Astrocyte of the cerebellum (primary cell): ENCODE results near the gene ATRIP.
"Not testable (repeated sequence)": the region's sequence is repeated elsewhere in the genome, so short reads cannot be mapped to it uniquely, and the experiment has no call there.

Source experiments
- DNase-seq: peaks from one replicate; pipeline ENCODE4 v3.0.0-alpha.2; 2011; ENCODE audit warnings: low read depth
- H3K4me3 ChIP-seq: 2 replicates; pipeline ENCODE4 v1.5.1; 2011; ENCODE audit warnings: mild to moderate bottlenecking, low read depth, low read length, moderate library complexity
- in situ Hi-C: cut with HindIII; loops from 2 replicates; pipeline ENCODE4 v1.10.0; 2017; ENCODE audit warnings: low sequenced_read_pairs
- TF ChIP-seq, protein P1 (sequence below): IDR thresholded peaks from 2 replicates; pipeline ENCODE4 v1.5.1; 2012; ENCODE audit warnings: low read length, low read depth, moderate library complexity, mild to moderate bottlenecking; ENCODE audit errors: missing control alignments

The ATRIP gene

DNA sequence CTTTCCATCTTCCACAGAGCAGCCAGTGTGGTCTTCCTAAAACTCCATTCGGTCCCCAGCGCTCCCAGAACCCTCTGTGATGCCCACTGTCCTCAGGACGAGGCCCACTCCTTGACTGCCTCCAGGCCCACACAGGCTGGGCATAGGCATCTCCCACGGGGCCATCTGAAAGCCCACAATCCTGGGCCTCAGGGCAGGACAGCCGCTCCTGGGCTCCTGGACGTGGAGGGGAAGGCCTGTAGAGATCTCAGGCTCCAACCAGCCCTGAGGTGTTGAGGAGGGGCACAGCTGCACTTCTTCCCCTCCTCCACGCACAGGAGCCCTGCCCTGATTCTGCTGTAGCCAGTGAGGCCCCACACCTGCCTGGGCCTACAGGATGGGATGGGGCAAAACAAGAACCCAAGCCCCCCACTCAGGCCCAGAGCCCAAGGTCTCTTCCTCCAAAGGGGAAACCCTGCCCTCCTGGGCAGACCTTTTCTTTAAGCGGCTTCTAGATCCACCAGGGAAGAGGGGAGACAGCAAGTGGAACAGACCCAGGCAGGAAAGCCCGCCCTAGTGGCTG lies 31.5 kb downstream of the ATRIP start:
- in situ Hi-C loops = no loop called here
- H3K4me3 ChIP-seq = no peak overlapping the region
- DNase-seq = no peak
- TF ChIP-seq, protein P1, sequence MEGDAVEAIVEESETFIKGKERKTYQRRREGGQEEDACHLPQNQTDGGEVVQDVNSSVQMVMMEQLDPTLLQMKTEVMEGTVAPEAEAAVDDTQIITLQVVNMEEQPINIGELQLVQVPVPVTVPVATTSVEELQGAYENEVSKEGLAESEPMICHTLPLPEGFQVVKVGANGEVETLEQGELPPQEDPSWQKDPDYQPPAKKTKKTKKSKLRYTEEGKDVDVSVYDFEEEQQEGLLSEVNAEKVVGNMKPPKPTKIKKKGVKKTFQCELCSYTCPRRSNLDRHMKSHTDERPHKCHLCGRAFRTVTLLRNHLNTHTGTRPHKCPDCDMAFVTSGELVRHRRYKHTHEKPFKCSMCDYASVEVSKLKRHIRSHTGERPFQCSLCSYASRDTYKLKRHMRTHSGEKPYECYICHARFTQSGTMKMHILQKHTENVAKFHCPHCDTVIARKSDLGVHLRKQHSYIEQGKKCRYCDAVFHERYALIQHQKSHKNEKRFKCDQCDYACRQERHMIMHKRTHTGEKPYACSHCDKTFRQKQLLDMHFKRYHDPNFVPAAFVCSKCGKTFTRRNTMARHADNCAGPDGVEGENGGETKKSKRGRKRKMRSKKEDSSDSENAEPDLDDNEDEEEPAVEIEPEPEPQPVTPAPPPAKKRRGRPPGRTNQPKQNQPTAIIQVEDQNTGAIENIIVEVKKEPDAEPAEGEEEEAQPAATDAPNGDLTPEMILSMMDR = no peak

DNA sequence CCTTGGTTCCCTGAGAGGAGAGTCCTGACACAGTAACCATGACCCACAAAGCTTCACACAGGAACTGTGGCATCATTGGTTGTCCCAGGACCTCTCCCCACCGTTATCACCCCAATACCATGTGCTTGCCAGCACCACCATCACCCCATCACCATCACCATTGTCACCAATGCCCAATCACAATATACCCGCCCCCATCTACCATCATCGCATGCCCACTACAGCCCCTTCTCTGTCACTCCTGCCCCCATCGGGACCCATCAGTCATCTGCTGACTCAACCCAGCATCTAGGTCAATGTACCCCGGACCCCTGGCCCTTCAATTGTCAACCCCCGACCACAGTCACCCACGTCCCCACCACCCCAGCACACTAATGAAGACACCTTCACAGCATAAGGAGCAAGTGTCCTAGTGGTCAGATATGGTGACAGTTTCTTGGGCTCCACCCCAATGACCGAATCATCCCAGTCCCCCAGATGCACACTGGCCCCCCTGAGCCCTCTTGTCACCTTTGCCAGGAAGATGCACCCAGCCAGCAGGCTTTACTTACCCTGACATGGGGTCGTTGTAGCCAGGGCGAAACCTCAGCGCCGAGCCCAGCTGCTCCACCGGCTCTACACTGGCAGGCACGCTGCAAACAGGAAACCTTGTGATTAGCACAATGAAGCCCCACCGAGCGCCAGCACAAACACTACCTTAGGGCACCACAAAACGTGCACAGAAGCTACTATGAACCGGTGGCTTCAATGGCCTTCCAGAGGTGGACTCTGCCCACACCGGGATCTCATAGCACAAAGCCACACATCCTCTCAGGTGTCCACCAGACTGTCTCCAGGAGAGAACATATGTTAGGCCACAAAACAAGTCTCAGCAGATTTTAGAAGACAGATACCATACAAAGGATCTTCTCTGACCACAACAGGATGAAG lies 32.4 kb downstream of the ATRIP start:
- TF ChIP-seq, protein P1 = no peak
- in situ Hi-C loops = no loop called here
- H3K4me3 ChIP-seq = no peak overlapping the region
- no peak for DNase-seq

DNA sequence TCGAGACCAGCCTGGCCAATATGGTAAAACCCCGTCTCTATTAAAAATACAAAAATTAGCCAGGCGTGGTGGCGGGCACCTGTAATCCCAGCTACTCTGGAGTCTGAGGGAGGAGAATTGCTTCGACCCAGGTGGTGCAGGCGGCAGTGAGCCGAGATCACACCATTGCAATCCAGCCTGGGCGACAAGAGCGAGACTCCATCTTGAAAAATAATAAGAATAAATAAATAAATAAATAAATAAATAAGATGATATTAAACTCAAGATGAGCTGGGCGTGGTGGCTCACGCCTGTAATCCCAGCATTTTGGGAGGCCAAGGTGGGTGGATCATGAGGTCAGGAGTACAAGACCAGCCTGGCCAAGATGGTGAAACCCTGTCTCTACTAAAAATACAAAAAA lies 34.4 kb downstream of the ATRIP start:
- H3K4me3 ChIP-seq, DNase-seq, in situ Hi-C loops: not testable (repeated sequence)

DNA sequence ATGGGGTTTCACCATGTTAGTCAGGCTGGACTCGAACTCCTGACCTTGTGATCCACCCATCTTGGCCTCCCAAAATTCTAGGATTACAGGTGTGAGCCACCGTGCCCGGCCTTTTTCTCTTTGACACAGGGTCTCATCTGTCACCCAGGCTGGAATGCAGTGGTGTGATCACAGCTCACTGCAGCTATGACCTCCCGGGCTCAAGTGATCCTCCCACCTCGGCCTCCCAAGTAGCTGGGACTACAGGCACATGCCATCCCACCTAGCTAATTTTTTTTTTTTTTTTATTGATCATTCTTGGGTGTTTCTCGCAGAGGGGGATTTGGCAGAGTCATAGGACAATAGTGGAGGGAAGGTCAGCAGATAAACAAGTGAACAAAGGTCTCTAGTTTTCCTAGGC lies 36.3 kb downstream of the ATRIP start:
- H3K4me3 ChIP-seq, in situ Hi-C loops, DNase-seq: not testable (repeated sequence)

DNA sequence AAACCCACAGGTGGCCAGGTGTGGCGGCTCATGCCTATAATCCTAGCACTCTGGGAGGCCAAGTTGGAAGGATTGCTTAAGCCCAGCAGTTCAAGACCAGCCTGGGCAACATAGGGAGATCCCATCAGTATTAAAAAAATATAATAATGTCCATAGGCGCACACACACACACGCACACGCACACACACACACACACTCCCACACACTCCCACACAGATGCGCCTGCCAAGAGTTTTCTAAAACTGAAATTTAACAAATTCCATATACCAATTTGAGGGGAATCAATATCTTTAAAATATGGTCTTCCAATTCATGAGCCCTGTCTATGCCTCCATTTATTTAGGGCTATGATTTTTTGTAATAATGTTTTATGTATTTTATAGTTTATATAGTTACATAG lies 40.4 kb downstream of the ATRIP start:
- H3K4me3 ChIP-seq = no peak overlapping the region
- in situ Hi-C loops = no loop called here
- DNase-seq = no peak
- TF ChIP-seq, protein P1 = no peak

DNA sequence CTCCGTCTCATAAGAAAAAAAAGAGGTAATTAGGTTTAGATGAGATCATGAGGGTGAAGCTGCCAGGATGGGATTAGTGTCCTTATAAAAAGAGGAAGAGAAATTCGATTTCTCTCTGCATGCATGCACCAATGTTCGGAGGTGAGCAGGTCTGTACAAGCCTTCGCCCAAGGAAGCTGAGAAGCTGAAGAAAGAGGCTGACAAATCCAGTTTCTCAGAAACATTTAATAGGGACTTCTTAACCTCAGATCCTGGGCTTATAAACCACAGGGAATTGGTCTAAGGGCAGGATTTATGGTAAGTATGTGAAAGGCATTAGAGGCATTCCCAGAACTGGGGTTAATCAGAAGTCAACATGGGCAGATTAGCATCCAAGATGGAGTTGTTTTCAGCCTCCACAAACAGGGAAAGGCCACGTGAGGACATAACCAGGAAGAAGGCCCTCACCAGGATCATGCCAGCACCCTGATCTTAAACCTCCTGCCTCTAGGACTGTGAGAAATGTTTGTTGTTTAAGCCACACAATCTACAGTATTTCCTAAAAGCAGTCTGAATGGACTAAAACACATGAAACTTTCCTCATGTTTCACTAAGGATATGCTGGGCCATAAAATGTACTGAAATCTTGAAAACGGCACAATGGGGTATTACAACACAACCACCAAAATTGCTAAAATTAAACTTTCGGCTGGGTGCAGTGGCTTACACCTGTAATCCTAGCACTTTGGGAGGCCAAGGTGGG lies 46.1 kb downstream of the ATRIP start:
- TF ChIP-seq, protein P1 = no peak
- no peak for DNase-seq
- in situ Hi-C loops = no loop called here
- no peak overlapping the region for H3K4me3 ChIP-seq

DNA sequence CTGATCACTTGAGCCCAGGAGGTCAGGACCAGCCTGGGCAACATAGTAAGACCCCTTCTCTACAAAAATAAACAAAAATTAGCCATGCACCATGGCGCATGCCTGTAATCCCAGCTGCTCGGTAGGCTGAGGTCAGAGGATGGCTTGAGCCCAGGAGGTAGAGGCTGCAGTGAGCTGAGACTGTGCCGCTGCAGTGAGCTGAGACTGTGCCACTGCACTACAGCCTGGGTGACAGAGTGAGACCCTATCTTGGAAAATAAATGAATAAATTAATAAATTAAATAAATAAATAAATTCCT lies 46.6 kb downstream of the ATRIP start:
- in situ Hi-C loops = no loop called here
- TF ChIP-seq, protein P1 = no peak

More for the DNA sequence above, 46.6 kb downstream of the ATRIP start:
- no peak for DNase-seq
- no peak overlapping the region for H3K4me3 ChIP-seq
